Sigmoid colon (tissue), 7 donors: ENCODE data around the gene GDAP1L1. TPM values are rescaled to one million over a fixed set of nuclear protein-coding genes. Genes with fewer than 3 reads are reported as not detected.

Experiments used
- DNase-seq: peaks from one replicate; pipeline ENCODE4 v3.0.0-alpha.2; 2019
- H3K27ac ChIP-seq, 4 donors: fragments of 200-600 bp; sonication (generic); one replicate each; pipeline ENCODE4 v1.5.1; 2016 to 2019; ENCODE audit warnings: mild to moderate bottlenecking in 1 of 4
- H3K27me3 ChIP-seq, 3 donors: fragments of 200-600 bp; sonication (generic); one replicate each; pipeline ENCODE4 v1.5.1; 2019; ENCODE audit warnings: mild to moderate bottlenecking in 1 of 3
- H3K36me3 ChIP-seq, 4 donors: fragments of 200-600 bp; sonication (generic); one replicate each; pipeline ENCODE4 v1.5.1; 2016 to 2019
- H3K4me1 ChIP-seq, 4 donors: fragments of 200-600 bp; sonication (generic); one replicate each; pipeline ENCODE4 v1.5.1; 2017 to 2019
- H3K4me3 ChIP-seq, 4 donors: fragments of 200-600 bp; sonication (generic); one replicate each; pipeline ENCODE4 v1.5.1; 2017 to 2019; ENCODE audit warnings: mild to moderate bottlenecking in 2 of 4, moderate library complexity in 1 of 4
- H3K9me3 ChIP-seq, 4 donors: fragments of 200-600 bp in 3 of 4; sonication (generic) in 3 of 4; one replicate each; pipeline versions ENCODE4 v1.5.1 to v1.6.1; 2013 to 2019
- CTCF ChIP-seq, 4 experiments: fragments of 450-650 bp in 3 of 4; fragments of 200-600 bp in 1 of 4; IDR thresholded peaks; one replicate each; pipeline ENCODE4 v1.5.1; 2016 to 2019; ENCODE audit warnings: antibody characterized with exemption in 4 of 4, mild to moderate bottlenecking in 3 of 4, moderate library complexity in 2 of 4
- EP300 ChIP-seq, 4 donors: sonication (generic); formaldehyde crosslinking; IDR thresholded peaks; one replicate each; pipeline ENCODE4 v1.6.1; 2017; ENCODE audit warnings: antibody characterized with exemption in 4 of 4
- POLR2A ChIP-seq, 2 donors: fragments of 450-650 bp; IDR thresholded peaks; one replicate each; pipeline ENCODE4 v1.6.1; 2016; ENCODE audit warnings: antibody characterized with exemption in 2 of 2, mild to moderate bottlenecking in 2 of 2, moderate library complexity in 2 of 2
- POLR2AphosphoS5 ChIP-seq, 4 donors: sonication (generic); formaldehyde crosslinking; IDR thresholded peaks; one replicate each; pipeline ENCODE4 v1.6.1; 2017; ENCODE audit warnings: antibody characterized with exemption in 4 of 4
- WGBS, 2 donors: extraction: QIAGEN DNeasy Blood & Tissue Kit; methylation state at CpG; one replicate each; pipeline ENCODE4 v1.1.7; 2013; 5-methylcytosine and 5-hydroxymethylcytosine counted together
- intact Hi-C: fragments of 100-400 bp; cut with DNase I; formaldehyde crosslinking; loops from one replicate; pipeline ENCODE4 v1.15.1; 2023
- polyA plus RNA-seq, 3 donors: library from polyadenylated mRNA; stranded (reverse); fragments of 200-250 nt; gene quantifications; one replicate each; pipeline ENCODE4 v1.2.3, GENCODE V29; 2013
- total RNA-seq, 4 donors: library from RNA; depleted of rRNA; stranded (reverse); fragments of >200 nt; gene quantifications; one replicate each; pipeline ENCODE4 v1.1.0, GENCODE V29; 2016
- donor health status: healthy with polysubstance abuse.
- donor health status: Bipolar disorder and iron deficiency.
- donor health status: healthy.

The GDAP1L1 gene
- total and polyA plus RNA-seq, 7 donors, result 0.20 to 1.4 (median 0.60) TPM; not detected in 2

- Histone ChIP-seq H3K4me1 (peaks cover 0 to 78% (median 66%) of the 10 kb centered on the region in 4 donors), H3K27me3 (no peaks in the 10 kb centered on the region), H3K9me3 (no peaks in the 10 kb centered on the region), H3K4me3 (no peak overlapping the region), H3K36me3 (peaks cover 0 to 30% (median 4%) of the 10 kb centered on the region in 4 donors), H3K27ac (peak overlapping the region in 3 of 4 donors; percentile 98 to 100 (median 99))
- intact Hi-C loops, result no loop called here
- TF ChIP-seq POLR2AphosphoS5 (IDR thresholded peaks at IDR 0.05), result no peak
- no peak for TF ChIP-seq CTCF (IDR thresholded peaks at IDR 0.05)
- no peak for TF ChIP-seq EP300 (IDR thresholded peaks at IDR 0.05)
- no peak for TF ChIP-seq POLR2A (IDR thresholded peaks at IDR 0.05)
- WGBS, 2 donors, result 35 to 39% methylated on average over 3 of the region's 3 CpGs
- no peak for DNase-seq
Measured at GRCh38 chr20:44207126-44207723, 39.9 kb upstream of the GDAP1L1 start.

DNA sequence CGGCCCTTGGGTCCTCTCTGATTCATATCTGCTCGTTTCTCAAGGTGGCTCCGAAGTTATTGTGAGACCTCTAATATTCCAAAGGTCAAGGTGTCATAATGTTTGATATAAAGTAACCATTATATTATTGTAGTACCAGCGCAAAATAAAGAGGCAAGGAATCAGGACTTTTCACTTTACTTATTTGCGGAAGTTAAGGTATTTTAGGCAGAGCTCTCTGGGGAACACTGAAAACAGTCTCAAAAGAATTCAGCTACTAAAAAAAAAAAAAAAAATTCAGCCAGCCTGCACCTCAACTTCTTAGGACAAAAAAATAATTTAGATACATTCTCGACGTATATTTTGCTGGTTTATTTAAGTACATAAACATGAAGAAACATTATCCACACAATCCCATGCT is 38.9 kb upstream of the GDAP1L1 start:
- TF ChIP-seq EP300 (IDR thresholded peaks at IDR 0.05), result no peak
- no peak for TF ChIP-seq POLR2AphosphoS5 (IDR thresholded peaks at IDR 0.05)
- no peak for TF ChIP-seq POLR2A (IDR thresholded peaks at IDR 0.05)
- H3K27me3 ChIP-seq, result no peaks in the 10 kb centered on the region
- intact Hi-C loops, result no loop called here
- H3K36me3 ChIP-seq, result peaks cover 0 to 24% (median 3%) of the 10 kb centered on the region in 4 donors
- H3K4me1 ChIP-seq, result peaks cover 0 to 75% (median 60%) of the 10 kb centered on the region in 4 donors
- no peaks in the 10 kb centered on the region for H3K9me3 ChIP-seq
- peak overlapping the region; percentile 93 to 100 (median 98) for H3K27ac ChIP-seq
- peak overlapping the region in 1 of 4 donors; percentile 93 for H3K4me3 ChIP-seq
- 18 to 50% methylated on average over 7 of the region's 7 CpGs for WGBS, 2 donors
- DNase-seq, result no peak

DNA sequence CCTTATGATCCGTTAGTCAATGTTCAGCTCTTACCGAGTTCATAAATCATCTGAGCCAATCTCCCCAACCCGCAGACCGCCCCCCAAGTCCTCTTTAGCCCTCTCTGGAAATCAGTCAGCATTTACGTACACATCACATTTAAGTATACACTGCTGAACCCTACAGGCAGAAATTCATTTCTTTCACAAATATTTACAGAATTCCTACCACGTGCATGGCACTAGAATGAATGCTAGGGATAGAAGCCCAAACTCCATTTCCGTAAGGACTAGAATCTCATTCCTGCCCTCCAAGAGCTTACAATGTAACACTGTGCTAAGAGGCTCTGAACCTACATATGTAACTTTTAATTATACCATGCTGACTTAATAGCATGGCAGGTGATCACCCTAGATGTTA is 38.3 kb upstream of the GDAP1L1 start:
- Histone ChIP-seq H3K4me1 (peaks cover 0 to 69% (median 54%) of the 10 kb centered on the region in 4 donors), H3K4me3 (peak overlapping the region; percentile 6 to 93 (median 80)), H3K36me3 (peaks cover 0 to 24% (median 3%) of the 10 kb centered on the region in 4 donors), H3K9me3 (no peaks in the 10 kb centered on the region), H3K27ac (peak overlapping the region; percentile 93 to 100 (median 98)), H3K27me3 (no peaks in the 10 kb centered on the region)
- no peak for DNase-seq
- TF ChIP-seq CTCF (IDR thresholded peaks at IDR 0.05), result peak in 1 of 4 experiments; percentile 5
- TF ChIP-seq POLR2A (IDR thresholded peaks at IDR 0.05), result no peak
- intact Hi-C loops, result no loop called here
- WGBS, 2 donors, result 6 to 29% methylated on average over 7 of the region's 7 CpGs

- H3K27me3 ChIP-seq, result no peaks in the 10 kb centered on the region
- H3K9me3 ChIP-seq, result no peaks in the 10 kb centered on the region
- H3K4me3 ChIP-seq, result peak overlapping the region; percentile 74 to 96 (median 89)
- intact Hi-C loops, result loop anchor here (2.0 to 10.0 kb wide), 8 partner anchors 175 to 755 kb away; partner anchors contain the start of genes ADA, SERINC3, SRSF6 and TTPAL
- H3K27ac ChIP-seq, result peak overlapping the region; percentile 93 to 100 (median 98)
- WGBS, 2 donors, result 0 to 1% methylated on average over 31 of the region's 31 CpGs
- peaks cover 0 to 59% (median 44%) of the 10 kb centered on the region in 4 donors for H3K4me1 ChIP-seq
- TF ChIP-seq POLR2A (IDR thresholded peaks at IDR 0.05) (no peak), EP300 (IDR thresholded peaks at IDR 0.05) (no peak), POLR2AphosphoS5 (IDR thresholded peaks at IDR 0.05) (no peak), CTCF (IDR thresholded peaks at IDR 0.05) (no peak)
- DNase-seq, result no peak
- peaks cover 0 to 18% (median 3%) of the 10 kb centered on the region in 4 donors for H3K36me3 ChIP-seq
Measured at GRCh38 chr20:44209686-44210405, 37.3 kb upstream of the GDAP1L1 start.
